ENCODE results near the gene CYB5R3.

The CYB5R3 gene

DNA sequence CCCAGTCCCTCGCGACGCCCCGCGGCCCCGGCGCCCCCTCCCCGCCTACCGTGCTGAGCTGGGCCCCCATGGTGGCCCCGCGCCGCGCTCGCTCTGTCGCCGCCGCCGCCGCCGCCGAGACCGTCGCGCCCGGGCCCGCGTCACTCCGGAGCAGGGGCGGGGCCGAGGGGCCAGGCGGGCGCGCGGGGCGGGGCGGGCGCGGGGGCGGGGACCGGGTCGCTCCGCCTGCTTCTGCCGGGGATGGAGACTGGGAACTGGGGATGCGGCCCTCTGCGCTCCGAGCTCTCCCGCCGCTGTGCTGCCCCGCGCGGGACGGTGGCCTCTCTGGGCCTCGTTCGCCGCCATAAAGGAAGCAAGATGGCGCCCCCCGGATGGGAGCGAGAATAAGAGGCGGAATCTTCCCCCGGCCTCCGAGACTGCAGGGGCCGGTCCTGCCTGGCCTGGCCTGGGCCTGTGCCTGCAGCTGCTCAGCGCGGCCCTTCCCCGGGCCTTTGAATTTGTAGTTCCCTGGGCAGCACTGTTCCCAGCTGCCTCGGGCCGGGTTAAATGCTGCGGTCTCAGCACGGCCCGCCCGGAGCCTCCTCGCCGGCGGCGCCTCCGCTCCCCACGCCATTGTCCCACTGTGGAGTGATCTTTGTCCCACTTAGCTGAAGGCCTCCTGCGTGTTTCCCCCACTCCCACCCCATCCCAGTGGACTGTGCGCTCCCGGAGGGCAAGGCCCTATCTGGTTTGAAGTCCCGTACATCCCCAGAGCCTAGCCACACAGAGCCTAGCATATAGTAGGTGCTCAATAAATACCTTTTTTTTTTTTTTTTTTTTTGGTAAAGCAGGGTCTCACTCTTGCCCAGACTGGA, at the start of gene CYB5R3:
Gene CYB5R3, minus strand, starts transcription at position 147 of the 854 bp plus-strand sequence. Its CDS starts 77 bp downstream, at position 70.
- TF ChIP-seq CTCF (IDR thresholded peaks at IDR 0.05; ENCODE audit: low read depth, low read length, missing control alignments) = no peak
- DNase-seq (ENCODE audit: low read depth) = no peak
- H3K4me3 ChIP-seq (ENCODE audit: low read depth, low read length) = peak within 1 kb of the TSS; percentile 91

GRCh38 chr22:42697542-42698013, 48.4 kb upstream of the CYB5R3 start:
- TF ChIP-seq CTCF (IDR thresholded peaks at IDR 0.05; ENCODE audit: low read depth, low read length, missing control alignments) = no peak
- DNase-seq (ENCODE audit: low read depth) = no peak
- no peak overlapping the region for H3K4me3 ChIP-seq (ENCODE audit: low read depth, low read length)

DNA sequence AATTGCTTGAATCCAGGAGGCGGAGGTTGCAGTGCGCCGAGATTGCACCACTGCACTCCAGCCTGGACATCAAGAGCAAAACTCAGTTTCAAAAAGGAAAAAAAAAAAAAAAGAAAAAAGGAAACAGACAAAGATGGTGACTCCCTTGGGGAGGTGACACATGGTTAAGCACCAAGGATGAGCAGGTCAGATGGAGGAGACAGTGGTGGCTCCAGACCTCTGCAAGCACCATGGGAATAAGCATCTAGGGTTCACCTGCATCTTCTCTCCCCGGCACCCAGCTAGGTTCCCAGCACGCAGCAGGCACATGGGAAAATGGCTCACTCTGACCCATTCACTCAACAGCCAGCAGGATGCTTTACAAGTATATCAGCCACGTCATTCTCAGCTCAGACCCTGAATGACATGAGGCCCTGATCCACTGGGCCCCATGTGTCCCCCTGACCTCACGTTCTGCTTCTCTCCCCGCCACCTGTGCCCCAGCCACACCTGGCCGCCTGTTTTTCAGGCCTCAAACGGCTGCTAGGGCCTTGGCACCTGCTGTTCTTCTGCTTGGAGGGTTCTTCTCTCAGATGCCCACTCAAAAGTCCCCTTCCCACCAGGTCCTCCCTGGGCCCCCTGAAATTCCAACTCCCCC, 47.3 kb upstream of the CYB5R3 start:
- no peak for TF ChIP-seq CTCF (IDR thresholded peaks at IDR 0.05; ENCODE audit: low read depth, low read length, missing control alignments)
- no peak for DNase-seq (ENCODE audit: low read depth)
- no peak overlapping the region for H3K4me3 ChIP-seq (ENCODE audit: low read depth, low read length)

GRCh38 chr22:42695294-42695693, 46.1 kb upstream of the CYB5R3 start:
- no peak for DNase-seq (ENCODE audit: low read depth)
- TF ChIP-seq CTCF (IDR thresholded peaks at IDR 0.05; ENCODE audit: low read depth, low read length, missing control alignments) = no peak

DNA sequence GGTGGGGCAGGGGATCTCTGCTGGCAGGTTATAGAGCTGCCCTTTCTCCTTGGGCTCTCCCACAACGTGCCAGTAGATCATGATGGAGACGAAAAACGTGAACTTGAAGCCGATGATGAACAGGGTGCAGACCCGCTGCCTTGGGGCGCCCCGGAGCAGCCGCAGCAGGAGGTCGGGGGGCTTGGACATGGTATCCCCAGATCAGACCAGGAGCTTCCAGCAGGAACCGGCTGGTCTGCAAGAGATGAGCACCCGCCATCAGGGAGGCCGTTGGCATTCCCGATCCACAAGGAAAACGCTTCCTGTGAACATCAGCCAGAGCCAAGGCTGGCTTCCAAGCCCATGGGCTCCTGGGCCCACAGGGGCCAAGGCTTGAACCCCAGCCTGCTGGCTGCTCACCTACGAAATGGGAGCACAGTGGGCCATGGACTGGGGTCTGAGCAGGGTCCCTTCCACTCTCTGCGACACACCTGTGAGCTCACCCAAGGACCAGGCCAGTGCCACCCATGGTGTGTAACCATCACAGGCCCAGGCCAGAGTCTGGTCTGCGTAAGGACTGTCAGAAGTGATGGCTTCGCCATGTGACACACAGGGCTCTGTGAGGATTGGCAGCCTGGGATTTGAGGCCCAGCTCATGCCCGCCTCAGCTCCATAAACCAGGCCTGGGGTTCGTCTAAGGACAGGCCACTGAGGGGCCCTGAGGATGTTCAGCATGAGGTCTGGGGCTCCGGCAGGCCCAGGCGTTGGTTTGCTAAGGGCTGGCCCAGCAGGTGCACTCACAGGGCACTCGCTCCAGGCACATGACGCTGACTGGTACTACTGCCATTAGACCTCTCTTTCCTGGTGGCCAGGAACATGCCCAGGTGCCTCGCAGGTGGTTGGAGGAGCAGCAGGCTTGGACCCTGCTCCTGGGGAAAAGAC, 44.8 kb upstream of the CYB5R3 start:
- no peak overlapping the region for H3K4me3 ChIP-seq (ENCODE audit: low read depth, low read length)
- TF ChIP-seq CTCF (IDR thresholded peaks at IDR 0.05; ENCODE audit: low read depth, low read length, missing control alignments) = no peak
- DNase-seq (ENCODE audit: low read depth) = no peak

More at GRCh38 chr22:42695294-42695693, 46.1 kb upstream of the CYB5R3 start:
- no peak overlapping the region for H3K4me3 ChIP-seq (ENCODE audit: low read depth, low read length)

DNA sequence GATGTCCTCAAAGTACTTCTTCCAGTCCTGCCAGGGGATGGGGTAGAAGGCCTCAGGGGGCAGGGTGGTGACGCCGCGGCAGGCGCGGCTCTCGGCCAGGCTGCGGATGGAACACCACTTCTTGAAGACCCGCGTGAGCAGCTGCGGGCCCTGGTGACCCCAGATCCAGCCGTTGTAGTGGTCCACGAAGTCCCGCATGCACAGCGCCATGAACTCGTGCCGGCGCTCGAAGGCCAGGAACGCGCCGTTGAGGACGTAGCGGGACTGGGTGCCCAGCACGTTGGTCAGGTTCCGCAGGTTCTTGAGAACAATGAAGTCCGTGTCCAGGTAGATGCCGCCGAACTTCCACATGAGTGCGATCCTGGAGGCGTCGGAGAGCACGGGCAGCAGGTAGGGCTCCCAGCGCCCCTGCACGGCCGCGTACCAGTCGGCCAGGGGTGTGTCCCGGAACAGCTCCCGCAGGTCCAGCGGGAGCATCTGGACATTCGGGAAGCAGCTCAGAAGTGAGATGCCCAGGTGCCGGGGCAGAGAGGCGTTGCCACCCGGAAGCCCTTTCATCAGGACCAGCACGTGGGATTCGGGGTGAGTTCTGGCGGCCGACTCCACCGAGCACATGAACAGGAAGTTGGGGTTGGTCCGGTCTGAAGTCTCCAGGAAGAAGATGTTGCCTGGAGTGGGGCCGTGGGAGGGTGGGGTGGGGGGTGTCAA, 44.0 kb upstream of the CYB5R3 start:
- H3K4me3 ChIP-seq (ENCODE audit: low read depth, low read length) = no peak overlapping the region
- no peak for DNase-seq (ENCODE audit: low read depth)
- no peak for TF ChIP-seq CTCF (IDR thresholded peaks at IDR 0.05; ENCODE audit: low read depth, low read length, missing control alignments)
